ENCODE measurements around the gene SPTBN5.
A peak's percentile ranks its signal among the peaks of the same experiment; 100 is the strongest.

The SPTBN5 gene

GRCh38 chr15:41822957-41823356, 70.9 kb downstream of the SPTBN5 start:
- no peak for DNase-seq

GRCh38 chr15:41822471-41822870, 71.4 kb downstream of the SPTBN5 start:
- no peak for DNase-seq

- no peak for DNase-seq
Measured at GRCh38 chr15:41821831-41822230, 72.0 kb downstream of the SPTBN5 start.

GRCh38 chr15:41820791-41821423, 72.9 kb downstream of the SPTBN5 start:
- no peak for DNase-seq

- DNase-seq: peak; percentile 29
Measured at GRCh38 chr15:41819455-41820050, 74.3 kb downstream of the SPTBN5 start.

GRCh38 chr15:41817781-41818180, 76.1 kb downstream of the SPTBN5 start:
- DNase-seq: no peak

- DNase-seq: no peak
Measured at GRCh38 chr15:41817327-41817726, 76.5 kb downstream of the SPTBN5 start.

- no peak for DNase-seq
Measured at GRCh38 chr15:41816788-41817187, 77.1 kb downstream of the SPTBN5 start.

GRCh38 chr15:41814534-41814933, 79.3 kb downstream of the SPTBN5 start:
- no peak for DNase-seq

GRCh38 chr15:41813426-41813825, 80.4 kb downstream of the SPTBN5 start:
- DNase-seq: no peak

GRCh38 chr15:41812820-41813375, 81.0 kb downstream of the SPTBN5 start:
- DNase-seq: no peak

- DNase-seq: peak; percentile 83
Measured at GRCh38 chr15:41811432-41812195, 82.2 kb downstream of the SPTBN5 start.

- no peak for DNase-seq
Measured at GRCh38 chr15:41810651-41811431, 83.0 kb downstream of the SPTBN5 start.

- no peak for DNase-seq
Measured at GRCh38 chr15:41809526-41810220, 84.2 kb downstream of the SPTBN5 start.

GRCh38 chr15:41809121-41809520, 84.7 kb downstream of the SPTBN5 start:
- DNase-seq: no peak

GRCh38 chr15:41806291-41807181, 87.3 kb downstream of the SPTBN5 start:
- DNase-seq: no peak

GRCh38 chr15:41805711-41806110, 88.1 kb downstream of the SPTBN5 start:
- no peak for DNase-seq

GRCh38 chr15:41804916-41805666, 88.8 kb downstream of the SPTBN5 start:
- DNase-seq: no peak

GRCh38 chr15:41804361-41804760, 89.5 kb downstream of the SPTBN5 start:
- DNase-seq: no peak

- DNase-seq: no peak
Measured at GRCh38 chr15:41801850-41802455, 91.9 kb downstream of the SPTBN5 start.

Data from left hindlimb (tissue), 1 donor.